Measurements from ENCODE around the gene SDF2L1.

The SDF2L1 gene

GRCh38 chr22:21629255-21630149, 12.6 kb upstream of the SDF2L1 start, which contains the start of gene YDJC:
Gene YDJC, minus strand, starts transcription at chr22:21630022. Its CDS starts 8 bp downstream, at chr22:21630014.
- Mint-ChIP-seq H3K4me3 (peak within 1 kb of the TSS; percentile 87 to 93 (median 90)), H3K27me3 (ENCODE audit: low read depth) (no peaks in the 10 kb centered on the region), H3K27ac (peak within 1 kb of the TSS in 1 of 3 experiments; percentile 45), H3K36me3 (ENCODE audit: low read depth) (peaks cover 4% of the 10 kb centered on the region), H3K9me3 (no peaks in the 10 kb centered on the region), H3K4me1 (peaks cover 22% of the 10 kb centered on the region)
- TF ChIP-seq CTCF (IDR thresholded peaks at IDR 0.05; ENCODE audit: unreplicated experiment in 3 of 3), result peak; percentile 45 to 57 (median 49)

GRCh38 chr22:21631025-21631424, 11.1 kb upstream of the SDF2L1 start:
- Mint-ChIP-seq H3K27ac (no peak overlapping the region), H3K4me3 (peak overlapping the region; percentile 74 to 80 (median 77)), H3K27me3 (ENCODE audit: low read depth) (no peaks in the 10 kb centered on the region), H3K9me3 (no peaks in the 10 kb centered on the region), H3K36me3 (ENCODE audit: low read depth) (peaks cover 4% of the 10 kb centered on the region), H3K4me1 (peaks cover 14% of the 10 kb centered on the region)
- no peak for TF ChIP-seq CTCF (IDR thresholded peaks at IDR 0.05; ENCODE audit: unreplicated experiment in 3 of 3)

GRCh38 chr22:21632237-21632895, 9.7 kb upstream of the SDF2L1 start, which contains the start of gene CCDC116:
Gene CCDC116, plus strand, starts transcription at chr22:21632760. Its CDS starts 422 bp downstream, at chr22:21633182.
- TF ChIP-seq CTCF (IDR thresholded peaks at IDR 0.05; ENCODE audit: unreplicated experiment in 3 of 3), result no peak

GRCh38 chr22:21632931-21633330, 9.2 kb upstream of the SDF2L1 start:
- TF ChIP-seq CTCF (IDR thresholded peaks at IDR 0.05; ENCODE audit: unreplicated experiment in 3 of 3), result no peak
- Mint-ChIP-seq H3K36me3 (ENCODE audit: low read depth) (peaks cover 4% of the 10 kb centered on the region), H3K4me1 (peaks cover 3% of the 10 kb centered on the region), H3K4me3 (no peak overlapping the region), H3K9me3 (no peaks in the 10 kb centered on the region), H3K27me3 (ENCODE audit: low read depth) (no peaks in the 10 kb centered on the region), H3K27ac (no peak overlapping the region)

More at GRCh38 chr22:21632237-21632895, 9.7 kb upstream of the SDF2L1 start, which contains the start of gene CCDC116:
- Mint-ChIP-seq H3K4me1 (peaks cover 5% of the 10 kb centered on the region), H3K36me3 (ENCODE audit: low read depth) (peaks cover 4% of the 10 kb centered on the region), H3K4me3 (peak within 1 kb of the TSS in 1 of 3 experiments; percentile 31), H3K27me3 (ENCODE audit: low read depth) (no peaks in the 10 kb centered on the region), H3K27ac (no peak within 1 kb of the TSS), H3K9me3 (no peaks in the 10 kb centered on the region)

- no peaks in the 10 kb centered on the region for H3K36me3 Mint-ChIP-seq (ENCODE audit: low read depth)
- H3K27me3 Mint-ChIP-seq (ENCODE audit: low read depth), result no peaks in the 10 kb centered on the region
- H3K9me3 Mint-ChIP-seq, result no peaks in the 10 kb centered on the region
- no peak for TF ChIP-seq CTCF (IDR thresholded peaks at IDR 0.05; ENCODE audit: unreplicated experiment in 3 of 3)
- H3K4me3 Mint-ChIP-seq, result no peak overlapping the region
- H3K4me1 Mint-ChIP-seq, result no peaks in the 10 kb centered on the region
- H3K27ac Mint-ChIP-seq, result no peak overlapping the region
Observed at GRCh38 chr22:21633481-21633880, 8.6 kb upstream of the SDF2L1 start.

Data from nephron (organoid).